KOPT-K1 (cell line): Measurements from ENCODE around the gene PEX10.

Experiments
- H3K27ac ChIP-seq: fragments of 200-600 bp; sonication (generic); 2 replicates; pipeline ENCODE4 v1.5.1; 2016; ENCODE audit warnings: antibody characterized with exemption, mild to moderate bottlenecking, low read depth, low read length; ENCODE audit not compliant: poor library complexity, severe bottlenecking
- H3K36me3 ChIP-seq: fragments of 200-600 bp; sonication (generic); 2 replicates; pipeline ENCODE4 v1.5.1; 2017; ENCODE audit warnings: antibody characterized with exemption, mild to moderate bottlenecking, low read length, moderate library complexity; ENCODE audit not compliant: insufficient read depth
- H3K9me3 ChIP-seq: fragments of 200-600 bp; sonication (generic); 2 replicates; pipeline ENCODE4 v1.5.1; 2017; ENCODE audit warnings: antibody characterized with exemption, low read length, mild to moderate bottlenecking; ENCODE audit not compliant: insufficient read depth, poor library complexity, severe bottlenecking

The PEX10 gene

GRCh38 chr1:2375923-2376260, 36.5 kb downstream of the PEX10 start:
- Histone ChIP-seq H3K9me3 (no peaks in the 10 kb centered on the region), H3K27ac (no peak overlapping the region), H3K36me3 (no peaks in the 10 kb centered on the region)

GRCh38 chr1:2375246-2375922, 37.0 kb downstream of the PEX10 start:
- Histone ChIP-seq H3K9me3 (no peaks in the 10 kb centered on the region), H3K36me3 (no peaks in the 10 kb centered on the region), H3K27ac (no peak overlapping the region)

- Histone ChIP-seq H3K9me3 (no peaks in the 10 kb centered on the region), H3K27ac (no peak overlapping the region)
Observed at GRCh38 chr1:2374252-2375155, 37.9 kb downstream of the PEX10 start.

GRCh38 chr1:2373551-2374251, 38.7 kb downstream of the PEX10 start:
- Histone ChIP-seq H3K27ac (no peak overlapping the region), H3K36me3 (no peaks in the 10 kb centered on the region), H3K9me3 (no peaks in the 10 kb centered on the region)

More at GRCh38 chr1:2374252-2375155, 37.9 kb downstream of the PEX10 start:
- no peaks in the 10 kb centered on the region for H3K36me3 ChIP-seq

GRCh38 chr1:2372551-2373490, 39.5 kb downstream of the PEX10 start:
- Histone ChIP-seq H3K9me3 (no peaks in the 10 kb centered on the region), H3K36me3 (no peaks in the 10 kb centered on the region), H3K27ac (no peak overlapping the region)

- Histone ChIP-seq H3K9me3 (peaks cover 4% of the 10 kb centered on the region), H3K36me3 (no peaks in the 10 kb centered on the region), H3K27ac (no peak overlapping the region)
Observed at GRCh38 chr1:2368053-2368744, 44.2 kb downstream of the PEX10 start.

- no peaks in the 10 kb centered on the region for H3K36me3 ChIP-seq
- H3K9me3 ChIP-seq = peaks cover 4% of the 10 kb centered on the region
- no peak overlapping the region for H3K27ac ChIP-seq
Observed at GRCh38 chr1:2363847-2364513, 48.4 kb downstream of the PEX10 start.

GRCh38 chr1:2360588-2361364, 51.6 kb downstream of the PEX10 start:
- Histone ChIP-seq H3K36me3 (no peaks in the 10 kb centered on the region), H3K27ac (no peak overlapping the region), H3K9me3 (peaks cover 4% of the 10 kb centered on the region)

- Histone ChIP-seq H3K9me3 (peaks cover 2% of the 10 kb centered on the region), H3K27ac (no peak overlapping the region), H3K36me3 (no peaks in the 10 kb centered on the region)
Observed at GRCh38 chr1:2358651-2359640, 53.4 kb downstream of the PEX10 start.

GRCh38 chr1:2358072-2358471, 54.3 kb downstream of the PEX10 start:
- no peaks in the 10 kb centered on the region for H3K9me3 ChIP-seq
- H3K36me3 ChIP-seq = no peaks in the 10 kb centered on the region
- no peak overlapping the region for H3K27ac ChIP-seq

GRCh38 chr1:2356911-2357845, 55.2 kb downstream of the PEX10 start:
- H3K36me3 ChIP-seq = no peaks in the 10 kb centered on the region
- no peak overlapping the region for H3K27ac ChIP-seq
- H3K9me3 ChIP-seq = no peaks in the 10 kb centered on the region
